Stimulated activated CD4-positive, alpha-beta T cell treated with anti-CD3 and anti-CD28 coated beads, Interleukin-4, amount 100 ng/mL, for 1 hour (primary cell): Measurements from ENCODE around the gene PAK1.

ENCODE experiments used
- DNase-seq: peaks from one replicate; pipeline ENCODE4 v3.0.0-alpha.2; 2020

PAK1 gene

GRCh38 chr11:77472991-77473800 is 698 bp downstream of the PAK1 start:
- peak; percentile 58 for DNase-seq

- no peak for DNase-seq
Measured at GRCh38 chr11:77471558-77472193, 2.2 kb downstream of the PAK1 start.

GRCh38 chr11:77470971-77471370 is 2.9 kb downstream of the PAK1 start:
- DNase-seq: no peak

- DNase-seq: no peak
Measured at GRCh38 chr11:77470504-77470903, 3.4 kb downstream of the PAK1 start.

- DNase-seq: no peak
Measured at GRCh38 chr11:77468527-77468926, 5.4 kb downstream of the PAK1 start.

GRCh38 chr11:77467993-77468392 is 5.9 kb downstream of the PAK1 start:
- DNase-seq: no peak

- DNase-seq: no peak
Measured at GRCh38 chr11:77467233-77467632, 6.7 kb downstream of the PAK1 start.

- no peak for DNase-seq
Measured at GRCh38 chr11:77457340-77457739, 16.6 kb downstream of the PAK1 start.

GRCh38 chr11:77455740-77456139 is 18.2 kb downstream of the PAK1 start:
- no peak for DNase-seq

- DNase-seq: no peak
Measured at GRCh38 chr11:77454867-77455655, 18.8 kb downstream of the PAK1 start.

- DNase-seq: no peak
Measured at GRCh38 chr11:77450227-77450626, 23.7 kb downstream of the PAK1 start.

- no peak for DNase-seq
Measured at GRCh38 chr11:77449784-77450183, 24.1 kb downstream of the PAK1 start.

- no peak for DNase-seq
Measured at GRCh38 chr11:77449060-77449521, 24.8 kb downstream of the PAK1 start.

GRCh38 chr11:77448269-77448668 is 25.6 kb downstream of the PAK1 start:
- no peak for DNase-seq

- DNase-seq: no peak
Measured at GRCh38 chr11:77446911-77447629, 26.8 kb downstream of the PAK1 start.

GRCh38 chr11:77444261-77444660 is 29.6 kb downstream of the PAK1 start:
- no peak for DNase-seq

GRCh38 chr11:77442394-77443053 is 31.4 kb downstream of the PAK1 start:
- no peak for DNase-seq

- DNase-seq: no peak
Measured at GRCh38 chr11:77441426-77441825, 32.5 kb downstream of the PAK1 start.

GRCh38 chr11:77440678-77441077 is 33.2 kb downstream of the PAK1 start:
- DNase-seq: no peak

- DNase-seq: no peak
Measured at GRCh38 chr11:77438487-77438886, 35.4 kb downstream of the PAK1 start.

- DNase-seq: no peak
Measured at GRCh38 chr11:77436969-77437368, 36.9 kb downstream of the PAK1 start.

GRCh38 chr11:77436506-77436905 is 37.4 kb downstream of the PAK1 start:
- DNase-seq: no peak
